Caco-2 (cell line): Measurements from ENCODE around the gene GPHA2. TPM values are rescaled to one million over a fixed set of nuclear protein-coding genes. Genes with fewer than 3 reads are reported as not detected.

Experiments
- BruUV-seq: library from RNA; stranded (reverse); fragments of 400-500 nt; replicated peaks from 2 replicates; lab custom pipeline; 2021; lab: Mats Ljungman, UMichigan
- CTCF ChIA-PET: fragments of 300-600 bp; sonication (Branson Sonifier 250); formaldehyde crosslinking; loops from one replicate; lab custom pipeline; 2022; ENCODE audit warnings: antibody characterized with exemption; lab: Charles Lee
- POLR2A ChIA-PET: fragments of 300-600 bp; sonication (Branson Sonifier 250); formaldehyde crosslinking; loops from one replicate; lab custom pipeline; 2022; ENCODE audit warnings: antibody characterized with exemption; lab: Charles Lee
- DNase-seq, 2 experiments: peaks; one replicate each; pipeline versions ENCODE4 v3.0.0 to v3.0.0-alpha.2; 2020 to 2022
- H3K27me3 ChIP-seq: replicated peaks from 2 replicates; pipeline ENCODE4 v1.6.0; 2011; ENCODE audit warnings: low read length; ENCODE audit not compliant: control insufficient read depth, insufficient read depth
- H3K36me3 ChIP-seq: 2 replicates; pipeline ENCODE4 v1.5.1; 2011; ENCODE audit warnings: low read length; ENCODE audit not compliant: control insufficient read depth, insufficient read depth
- H3K4me1 ChIP-seq: fragments of 250-450 bp; sonication (Bioruptor Pico); 2 replicates; pipeline ENCODE4 v1.5.1; 2020; ENCODE audit warnings: mild to moderate bottlenecking
- H3K4me3 ChIP-seq: 2 replicates; pipeline ENCODE4 v1.5.1; 2011; ENCODE audit warnings: low read depth, mild to moderate bottlenecking, control low read depth, low read length
- H3K9me3 ChIP-seq: fragments of 250-450 bp; sonication (Bioruptor Pico); 2 replicates; pipeline ENCODE4 v1.5.1; 2020; ENCODE audit warnings: mild to moderate bottlenecking, moderate library complexity
- H3K27ac Mint-ChIP-seq: one replicate; pipeline ENCODE4 v1.8.0; 2022; ENCODE audit warnings: mixed read lengths; ENCODE audit not compliant: unreplicated experiment
- H3K27me3 Mint-ChIP-seq: one replicate; pipeline ENCODE4 v1.8.0; 2022; ENCODE audit warnings: mixed read lengths; ENCODE audit not compliant: insufficient read depth, unreplicated experiment
- H3K36me3 Mint-ChIP-seq: one replicate; pipeline ENCODE4 v1.8.0; 2022; ENCODE audit warnings: mild to moderate bottlenecking, mixed read lengths; ENCODE audit not compliant: insufficient read depth, unreplicated experiment
- H3K4me1 Mint-ChIP-seq: one replicate; pipeline ENCODE4 v1.8.0; 2022; ENCODE audit warnings: low read depth, mixed read lengths; ENCODE audit not compliant: unreplicated experiment
- H3K4me3 Mint-ChIP-seq: one replicate; pipeline ENCODE4 v1.8.0; 2022; ENCODE audit warnings: mild to moderate bottlenecking, moderate library complexity, mixed read lengths; ENCODE audit not compliant: unreplicated experiment
- H3K9me3 Mint-ChIP-seq: one replicate; pipeline ENCODE4 v1.8.0; 2022; ENCODE audit warnings: mixed read lengths; ENCODE audit not compliant: unreplicated experiment
- CTCF ChIP-seq, 2 experiments: fragments of 200-600 bp in 1 of 2; IDR thresholded peaks; 1 replicate in 1 of 2; 2 replicates in 1 of 2; pipeline versions ENCODE4 v1.5.1 to v1.8.0; 2011 to 2022; ENCODE audit warnings: antibody characterized with exemption in 1 of 2, control low read depth in 1 of 2, inconsistent platforms in 1 of 2, low read depth in 1 of 2, low read length in 1 of 2, mild to moderate bottlenecking in 1 of 2, moderate library complexity in 1 of 2; ENCODE audit not compliant: insufficient read depth in 1 of 2, severe bottlenecking in 1 of 2, unreplicated experiment in 1 of 2
- intact Hi-C: fragments of 100-400 bp; cut with micrococcal nuclease; formaldehyde crosslinking; loops from one replicate; pipeline ENCODE4 v1.10.0; 2022; ENCODE audit not compliant: unreplicated experiment
- total RNA-seq: library from RNA; stranded (reverse); gene quantifications from 2 replicates; pipeline ENCODE4 v1.2.3, GENCODE V29; 2022

Gene GPHA2
- total RNA-seq, 1 experiment from 2014 or later: not detected

- H3K27me3 Mint-ChIP-seq: no peaks in the 10 kb centered on the region
- intact Hi-C loops: no loop called here
- peaks cover 6% of the 10 kb centered on the region for H3K4me1 Mint-ChIP-seq
- no TSS peak for BruUV-seq
- Histone ChIP-seq H3K4me3 (no peak overlapping the region), H3K4me1 (peaks cover 10% of the 10 kb centered on the region), H3K9me3 (no peaks in the 10 kb centered on the region), H3K36me3 (no peaks in the 10 kb centered on the region), H3K27me3 (no peaks in the 10 kb centered on the region)
- DNase-seq: no peak
- H3K36me3 Mint-ChIP-seq: peaks cover 14% of the 10 kb centered on the region
- POLR2A ChIA-PET: no interaction called here
- CTCF ChIA-PET: no interaction called here
- H3K9me3 Mint-ChIP-seq: no peaks in the 10 kb centered on the region
- TF ChIP-seq CTCF (IDR thresholded peaks at IDR 0.05; ENCODE audit: insufficient read depth in 1 of 2, low read depth in 1 of 2, low read length in 1 of 2, severe bottlenecking in 1 of 2, unreplicated experiment in 1 of 2): no peak
- H3K27ac Mint-ChIP-seq: no peak overlapping the region
- no peak overlapping the region for H3K4me3 Mint-ChIP-seq
These were observed 15.6 kb downstream of the GPHA2 start for GRCh38 chr11:64920124-64920523.

GRCh38 chr11:64919627-64920026, 16.1 kb downstream of the GPHA2 start:
- Mint-ChIP-seq H3K9me3 (no peaks in the 10 kb centered on the region), H3K4me1 (peaks cover 6% of the 10 kb centered on the region), H3K36me3 (peaks cover 14% of the 10 kb centered on the region), H3K27ac (no peak overlapping the region), H3K27me3 (no peaks in the 10 kb centered on the region), H3K4me3 (no peak overlapping the region)
- Histone ChIP-seq H3K27me3 (no peaks in the 10 kb centered on the region), H3K4me1 (peaks cover 10% of the 10 kb centered on the region), H3K36me3 (no peaks in the 10 kb centered on the region), H3K9me3 (no peaks in the 10 kb centered on the region), H3K4me3 (no peak overlapping the region)
- intact Hi-C loops: no loop called here
- CTCF ChIA-PET: interaction anchor here (0.6 to 1.3 kb wide), 2 partner anchors 50 to 77 kb away, joined by 4 read pairs; partner anchors contain the start of gene BATF2
- no peak for TF ChIP-seq CTCF (IDR thresholded peaks at IDR 0.05; ENCODE audit: insufficient read depth in 1 of 2, low read depth in 1 of 2, low read length in 1 of 2, severe bottlenecking in 1 of 2, unreplicated experiment in 1 of 2)
- BruUV-seq: no TSS peak
- no peak for DNase-seq
- POLR2A ChIA-PET: interaction anchor here (0.7 kb wide), 1 partner anchor 109 kb away, joined by 3 read pairs; no protein-coding TSS in a partner anchor

GRCh38 chr11:64918017-64918416, 17.7 kb downstream of the GPHA2 start:
- no peaks in the 10 kb centered on the region for H3K9me3 ChIP-seq
- peaks cover 2% of the 10 kb centered on the region for H3K36me3 ChIP-seq
- no peak for DNase-seq
- H3K4me1 Mint-ChIP-seq: no peaks in the 10 kb centered on the region
- no peaks in the 10 kb centered on the region for H3K27me3 Mint-ChIP-seq
- peaks cover 14% of the 10 kb centered on the region for H3K36me3 Mint-ChIP-seq
- CTCF ChIA-PET: interaction anchor here (0.9 to 1.3 kb wide), 2 partner anchors 18 to 79 kb away, joined by 3 to 4 read pairs; partner anchors contain the start of genes BATF2 and GPHA2
- no TSS peak for BruUV-seq
- TF ChIP-seq CTCF (IDR thresholded peaks at IDR 0.05; ENCODE audit: insufficient read depth in 1 of 2, low read depth in 1 of 2, low read length in 1 of 2, severe bottlenecking in 1 of 2, unreplicated experiment in 1 of 2): no peak
- H3K27ac Mint-ChIP-seq: peak overlapping the region; percentile 74
- no peaks in the 10 kb centered on the region for H3K9me3 Mint-ChIP-seq
- peaks cover 6% of the 10 kb centered on the region for H3K4me1 ChIP-seq
- peak overlapping the region; percentile 43 for H3K4me3 ChIP-seq
- H3K27me3 ChIP-seq: no peaks in the 10 kb centered on the region
- H3K4me3 Mint-ChIP-seq: peak overlapping the region; percentile 91
- intact Hi-C loops: no loop called here
- POLR2A ChIA-PET: no interaction called here
